Coronary artery (tissue), 2 donors: ENCODE results near the gene ADAMTS18.

Source experiments
- DNase-seq: peaks from one replicate; pipeline ENCODE4 v3.0.0-alpha.2; 2017; ENCODE audit warnings: low spot score
- H3K27ac ChIP-seq, 2 donors: fragments of 200-600 bp; sonication (generic); one replicate each; pipeline ENCODE4 v1.5.1; 2016 to 2019
- H3K4me3 ChIP-seq: fragments of 200-600 bp; sonication (generic); 2 replicates; pipeline ENCODE4 v1.5.1; 2016; ENCODE audit warnings: mild to moderate bottlenecking, moderate library complexity
- CTCF ChIP-seq: fragments of 200-600 bp; sonication (generic); IDR thresholded peaks from one replicate; pipeline ENCODE4 v1.5.1; 2019; ENCODE audit warnings: antibody characterized with exemption

The ADAMTS18 gene

GRCh38 chr16:77302249-77302648 lies 132.6 kb downstream of the ADAMTS18 start:
- DNase-seq, result no peak
- TF ChIP-seq CTCF, result no peak
- no peak overlapping the region for H3K27ac ChIP-seq
- no peak overlapping the region for H3K4me3 ChIP-seq

GRCh38 chr16:77300256-77300655 lies 134.6 kb downstream of the ADAMTS18 start:
- no peak for DNase-seq
- H3K27ac ChIP-seq, result no peak overlapping the region
- TF ChIP-seq CTCF, result no peak
- H3K4me3 ChIP-seq, result no peak overlapping the region

GRCh38 chr16:77299395-77299794 lies 135.4 kb downstream of the ADAMTS18 start:
- DNase-seq, result no peak
- no peak overlapping the region for H3K4me3 ChIP-seq
- no peak for TF ChIP-seq CTCF
- H3K27ac ChIP-seq, result no peak overlapping the region

GRCh38 chr16:77298418-77299360 lies 136.1 kb downstream of the ADAMTS18 start:
- no peak for TF ChIP-seq CTCF
- Histone ChIP-seq H3K4me3 (no peak overlapping the region), H3K27ac (no peak overlapping the region)
- DNase-seq, result no peak

- no peak overlapping the region for H3K4me3 ChIP-seq
- no peak for TF ChIP-seq CTCF
- no peak overlapping the region for H3K27ac ChIP-seq
- no peak for DNase-seq
Measured at GRCh38 chr16:77297996-77298395, 136.8 kb downstream of the ADAMTS18 start.

- no peak for TF ChIP-seq CTCF
- DNase-seq, result no peak
- no peak overlapping the region for H3K4me3 ChIP-seq
- no peak overlapping the region for H3K27ac ChIP-seq
Measured at GRCh38 chr16:77295896-77296295, 138.9 kb downstream of the ADAMTS18 start.
